Measurements from ENCODE around the gene TRMT1. TPM values are rescaled to one million over a fixed set of nuclear protein-coding genes. Genes with fewer than 3 reads are reported as not detected.
A peak's percentile ranks its signal among the peaks of the same experiment; 100 is the strongest.

Gene TRMT1
- total RNA-seq, 1 experiment from 2014 or later = 106 TPM

GRCh38 chr19:13151605-13152355 is 35.2 kb upstream of the TRMT1 start (continued):
- TF ChIP-seq NFYB (CRISPR knock-in tag; conservative IDR thresholded peaks at IDR 0.05; ENCODE audit: low read depth) = no peak
- no peak for TF ChIP-seq ATF6 (CRISPR knock-in tag; IDR thresholded peaks at IDR 0.05)
- TF ChIP-seq CREM (CRISPR knock-in tag; IDR thresholded peaks at IDR 0.05) = no peak; the same call in 1 of the 2 replicates
- peak; percentile 82; the same call in 1 of the 2 replicates for TF ChIP-seq AFF4 (CRISPR knock-in tag; IDR thresholded peaks at IDR 0.05; ENCODE audit: borderline replicate concordance)
- no peak for TF ChIP-seq JAZF1 (CRISPR knock-in tag; IDR thresholded peaks at IDR 0.05)
- no peak for TF ChIP-seq IRF1 (CRISPR knock-in tag; IDR thresholded peaks at IDR 0.05)
- no peak for TF ChIP-seq ZNF232 (CRISPR knock-in tag; IDR thresholded peaks at IDR 0.05)
- TF ChIP-seq ZBTB21 (CRISPR knock-in tag; IDR thresholded peaks at IDR 0.05; ENCODE audit: borderline replicate concordance) = peak; percentile 51; the same call in 1 of the 2 replicates
- TF ChIP-seq CTCF (IDR thresholded peaks at IDR 0.05) = no peak

- CTCF ChIA-PET = interaction anchor here (1.1 to 2.5 kb wide), 10 partner anchors 10 to 55 kb away, joined by 3 to 31 read pairs (median 6); partner anchors contain the start of gene NACC1
- Mint-ChIP-seq H3K9me3 (no peaks in the 10 kb centered on the region), H3K27ac (peak overlapping the region; percentile 99), H3K36me3 (peaks cover 20% of the 10 kb centered on the region), H3K4me3 (peak overlapping the region; percentile 99), H3K27me3 (ENCODE audit: low read depth) (peaks cover 7% of the 10 kb centered on the region; the same call in 1 of the 2 replicates), H3K4me1 (peaks cover 13% of the 10 kb centered on the region)
- POLR2A ChIA-PET = interaction anchor here (0.6 to 2.5 kb wide), 4 partner anchors 13 to 44 kb away, joined by 3 to 29 read pairs (median 14); partner anchors contain the start of gene NACC1
- DNase-seq (ENCODE audit: low spot score) (no peak), ATAC-seq (no peak)
- no peak for TF ChIP-seq TP53 (CRISPR knock-in tag; IDR thresholded peaks at IDR 0.05)
- TF ChIP-seq TEAD4 (CRISPR knock-in tag; IDR thresholded peaks at IDR 0.05) = no peak
- 0 out of 2 replicates have a peak, but pooled peaks have one; percentile 20 for TF ChIP-seq EMX1 (CRISPR knock-in tag; IDR thresholded peaks at IDR 0.05)
- TF ChIP-seq JUN (CRISPR knock-in tag; IDR thresholded peaks at IDR 0.05) = no peak
- 0 out of 2 replicates have a peak, but pooled peaks have one; percentile 13 for TF ChIP-seq ERG (CRISPR knock-in tag; IDR thresholded peaks at IDR 0.05)
- TF ChIP-seq USF2 (CRISPR knock-in tag; IDR thresholded peaks at IDR 0.05) = no peak
- no peak for TF ChIP-seq RELA (CRISPR knock-in tag; IDR thresholded peaks at IDR 0.05; ENCODE audit: borderline replicate concordance)
- no peak for TF ChIP-seq SMAD3 (CRISPR knock-in tag; IDR thresholded peaks at IDR 0.05; ENCODE audit: borderline replicate concordance)
- no peak for TF ChIP-seq PRRX2 (CRISPR knock-in tag; IDR thresholded peaks at IDR 0.05)
- no peak for TF ChIP-seq ZNF232 (CRISPR knock-in tag; IDR thresholded peaks at IDR 0.05)
- TF ChIP-seq ETV6 (CRISPR knock-in tag; IDR thresholded peaks at IDR 0.05) = no peak
- no peak for TF ChIP-seq CREM (CRISPR knock-in tag; IDR thresholded peaks at IDR 0.05)
- TF ChIP-seq ATF6 (CRISPR knock-in tag; IDR thresholded peaks at IDR 0.05) = no peak
- no peak for TF ChIP-seq NFE2L1 (CRISPR knock-in tag; IDR thresholded peaks at IDR 0.05)
These were observed 34.5 kb upstream of the TRMT1 start for GRCh38 chr19:13150931-13151604.

All from WTC11 (cell line).